ENCODE results near the gene LCTL.
"Not testable (repeated sequence)": the region's sequence is repeated elsewhere in the genome, so short reads cannot be mapped to it uniquely, and the experiment has no call there.

Gene LCTL

GRCh38 chr15:66595931-66596545 lies 30.2 kb upstream of the LCTL start:
- Histone ChIP-seq H3K36me3 (ENCODE audit: insufficient read depth, low read length) (no peaks in the 10 kb centered on the region), H3K9ac (ENCODE audit: low read depth, low read length) (no peak overlapping the region), H3K9me3 (ENCODE audit: control insufficient read depth, insufficient read depth, low read length) (no peaks in the 10 kb centered on the region), H3K4me1 (ENCODE audit: insufficient read depth, low read length) (no peaks in the 10 kb centered on the region)

DNA sequence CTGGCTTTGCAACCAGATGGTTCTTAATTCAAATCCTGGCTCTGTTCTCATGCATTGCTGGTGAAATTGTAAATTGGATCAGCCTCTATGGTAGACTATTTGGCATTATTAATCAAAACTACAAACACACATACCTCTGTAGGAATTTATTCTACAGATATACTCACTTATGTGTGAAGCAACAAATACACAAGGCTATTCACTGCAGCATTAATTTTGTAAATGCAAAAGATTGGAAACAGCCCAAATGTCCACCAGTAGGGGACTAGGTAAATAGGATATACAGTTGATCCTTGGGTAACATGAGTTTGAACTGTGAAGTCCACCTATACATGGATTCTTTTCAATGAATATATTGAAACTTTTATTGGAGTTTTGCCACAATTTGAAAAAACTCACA lies 29.5 kb upstream of the LCTL start:
- Histone ChIP-seq H3K9ac (ENCODE audit: low read depth, low read length) (no peak overlapping the region), H3K9me3 (ENCODE audit: control insufficient read depth, insufficient read depth, low read length) (no peaks in the 10 kb centered on the region), H3K36me3 (ENCODE audit: insufficient read depth, low read length) (no peaks in the 10 kb centered on the region), H3K4me1 (ENCODE audit: insufficient read depth, low read length) (no peaks in the 10 kb centered on the region)

GRCh38 chr15:66594836-66595235 lies 29.0 kb upstream of the LCTL start:
- Histone ChIP-seq H3K9ac (ENCODE audit: low read depth, low read length) (no peak overlapping the region), H3K36me3 (ENCODE audit: insufficient read depth, low read length) (no peaks in the 10 kb centered on the region), H3K9me3 (ENCODE audit: control insufficient read depth, insufficient read depth, low read length) (no peaks in the 10 kb centered on the region), H3K4me1 (ENCODE audit: insufficient read depth, low read length) (no peaks in the 10 kb centered on the region)

DNA sequence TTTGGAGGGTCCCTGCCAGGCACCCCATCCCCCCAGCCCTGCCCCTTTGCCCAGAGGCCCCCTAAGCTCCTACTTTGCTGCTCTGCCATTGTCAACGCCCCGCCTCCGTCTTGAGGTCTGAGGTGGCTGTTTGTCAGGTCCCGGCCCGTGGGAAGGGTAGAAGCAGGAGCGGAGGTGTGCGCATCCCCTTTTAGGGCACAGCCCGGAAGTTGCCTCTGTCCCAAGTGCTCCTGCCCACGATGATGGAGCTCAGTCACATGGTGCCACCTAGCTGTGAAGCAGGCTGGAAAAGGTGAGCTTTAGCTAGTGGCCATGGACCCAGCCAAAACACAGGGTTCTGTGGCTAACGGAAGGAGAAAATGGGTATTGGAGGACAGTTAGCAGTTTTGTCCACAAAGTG lies 28.5 kb upstream of the LCTL start:
- Histone ChIP-seq H3K36me3 (ENCODE audit: insufficient read depth, low read length) (no peaks in the 10 kb centered on the region), H3K9me3 (ENCODE audit: control insufficient read depth, insufficient read depth, low read length) (no peaks in the 10 kb centered on the region), H3K4me1 (ENCODE audit: insufficient read depth, low read length) (no peaks in the 10 kb centered on the region), H3K9ac (ENCODE audit: low read depth, low read length) (no peak overlapping the region)

DNA sequence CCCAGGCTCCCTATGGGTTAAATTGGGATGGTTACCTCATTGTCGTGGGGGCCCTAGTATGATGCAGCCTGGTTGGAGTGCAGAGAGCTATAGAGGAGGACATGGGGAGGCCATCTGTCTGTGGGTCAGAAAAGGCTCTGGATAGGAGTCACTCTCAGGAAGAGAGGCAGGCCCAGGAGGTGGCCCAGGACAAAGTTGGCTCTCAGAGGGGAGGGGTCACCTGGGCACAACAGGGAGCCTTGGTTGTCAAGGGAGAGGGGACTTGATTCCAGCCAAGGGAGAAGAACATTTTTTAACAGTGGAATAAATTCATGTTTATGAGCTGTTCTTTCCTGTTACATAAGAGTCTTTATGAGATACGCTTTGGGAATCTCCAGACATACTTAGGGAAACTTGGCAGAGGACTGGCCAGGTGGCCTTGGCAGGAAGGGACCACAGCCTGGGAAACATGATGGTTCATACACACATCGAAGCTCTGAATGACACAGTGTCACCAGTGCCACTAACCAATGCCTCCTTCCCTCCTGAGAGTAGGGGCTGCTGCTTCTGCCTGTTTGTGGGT lies 27.5 kb upstream of the LCTL start:
- no peaks in the 10 kb centered on the region for H3K36me3 ChIP-seq (ENCODE audit: insufficient read depth, low read length)
- no peaks in the 10 kb centered on the region for H3K9me3 ChIP-seq (ENCODE audit: control insufficient read depth, insufficient read depth, low read length)
- no peaks in the 10 kb centered on the region for H3K4me1 ChIP-seq (ENCODE audit: insufficient read depth, low read length)
- H3K9ac ChIP-seq (ENCODE audit: low read depth, low read length): no peak overlapping the region

DNA sequence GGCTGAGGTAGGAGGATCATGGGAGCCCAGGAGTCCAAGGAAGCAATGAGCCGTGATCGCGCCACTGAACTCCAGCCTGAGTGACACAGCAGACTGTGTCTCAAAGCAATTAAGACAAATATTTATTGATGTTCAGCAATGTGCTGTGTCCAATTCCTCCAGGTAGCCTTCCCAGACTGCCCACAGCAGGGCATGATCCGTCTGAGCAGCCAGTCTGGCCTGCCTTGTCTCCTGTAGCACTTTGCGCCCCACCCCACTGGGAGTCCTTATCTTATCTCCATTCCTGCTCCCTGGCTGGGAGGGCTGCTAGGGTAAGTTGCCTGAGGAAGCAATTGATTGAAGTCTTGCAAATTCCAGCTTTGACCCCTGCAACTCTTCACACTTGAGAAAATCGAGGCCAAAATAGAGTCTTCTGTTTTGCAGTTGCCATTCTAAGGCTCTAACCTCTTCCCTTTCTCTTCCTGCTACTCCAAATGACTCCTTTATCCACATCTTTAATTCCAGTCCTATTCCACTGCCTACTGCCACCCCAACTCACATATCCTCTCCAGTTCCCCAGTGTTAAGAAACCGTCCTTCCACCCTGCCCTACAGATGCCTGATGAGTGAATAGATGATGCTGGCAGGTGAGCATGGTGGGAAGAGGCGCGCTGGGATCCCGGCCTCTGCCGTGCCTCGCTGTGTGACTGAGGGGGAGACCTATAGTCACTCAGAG lies 26.9 kb upstream of the LCTL start:
- Histone ChIP-seq H3K9me3 (ENCODE audit: control insufficient read depth, insufficient read depth, low read length) (no peaks in the 10 kb centered on the region), H3K9ac (ENCODE audit: low read depth, low read length) (no peak overlapping the region), H3K4me1 (ENCODE audit: insufficient read depth, low read length) (peaks cover 5% of the 10 kb centered on the region; the same call in 1 of the 2 replicates), H3K36me3 (ENCODE audit: insufficient read depth, low read length) (no peaks in the 10 kb centered on the region)

GRCh38 chr15:66591322-66591862 lies 25.6 kb upstream of the LCTL start:
- Histone ChIP-seq H3K4me1 (ENCODE audit: insufficient read depth, low read length) (peaks cover 10% of the 10 kb centered on the region), H3K9ac (ENCODE audit: low read depth, low read length) (no peak overlapping the region), H3K36me3 (ENCODE audit: insufficient read depth, low read length) (no peaks in the 10 kb centered on the region), H3K9me3 (ENCODE audit: control insufficient read depth, insufficient read depth, low read length) (no peaks in the 10 kb centered on the region)

DNA sequence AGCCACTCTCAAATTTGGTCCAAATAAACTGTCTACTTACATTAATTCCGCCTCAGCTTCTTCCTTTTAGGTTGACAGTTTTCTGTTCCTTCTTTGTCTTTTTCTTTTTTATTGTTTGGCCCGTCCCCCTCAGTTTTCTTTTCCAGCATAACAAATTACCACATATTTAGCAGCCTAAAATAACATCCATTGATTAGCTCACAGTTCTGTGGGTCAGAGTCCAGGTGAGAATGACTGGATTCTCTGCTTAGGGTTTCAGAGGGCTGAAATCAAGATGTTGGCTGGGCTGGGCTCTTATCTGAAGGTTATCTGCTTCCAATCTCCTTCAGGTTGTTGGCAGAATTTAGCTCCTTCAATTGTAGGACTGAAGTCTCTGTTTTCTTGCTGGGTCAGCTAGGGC lies 24.6 kb upstream of the LCTL start:
- no peak overlapping the region for H3K9ac ChIP-seq (ENCODE audit: low read depth, low read length)
- no peaks in the 10 kb centered on the region for H3K9me3 ChIP-seq (ENCODE audit: control insufficient read depth, insufficient read depth, low read length)
- H3K36me3 ChIP-seq (ENCODE audit: insufficient read depth, low read length): no peaks in the 10 kb centered on the region
- peaks cover 13% of the 10 kb centered on the region for H3K4me1 ChIP-seq (ENCODE audit: insufficient read depth, low read length)

DNA sequence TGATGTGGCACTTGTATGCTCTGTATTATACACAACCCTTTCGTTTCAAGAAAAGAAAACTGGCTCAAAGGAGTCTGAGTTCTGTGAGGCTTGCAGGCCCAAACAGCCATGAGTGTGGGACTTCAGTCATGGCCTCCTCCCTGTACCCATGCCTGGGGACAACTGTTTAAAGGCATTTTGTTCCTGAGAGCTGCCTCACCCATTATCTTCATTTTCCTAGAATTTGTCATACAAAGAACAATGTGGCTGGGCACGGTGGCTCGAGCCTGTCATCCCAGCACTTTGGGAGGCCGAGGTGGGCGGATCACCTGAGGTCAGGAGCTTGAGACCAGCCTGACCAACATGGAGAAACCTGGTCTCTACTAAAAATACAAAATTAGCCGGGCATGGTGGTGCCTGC lies 23.6 kb upstream of the LCTL start:
- H3K9me3 ChIP-seq (ENCODE audit: control insufficient read depth, insufficient read depth, low read length); H3K36me3 ChIP-seq (ENCODE audit: insufficient read depth, low read length); H3K9ac ChIP-seq (ENCODE audit: low read depth, low read length): not testable (repeated sequence)
- H3K4me1 ChIP-seq (ENCODE audit: insufficient read depth, low read length): peaks cover 13% of the 10 kb centered on the region

GRCh38 chr15:66588971-66589370 lies 23.2 kb upstream of the LCTL start:
- peaks cover 13% of the 10 kb centered on the region for H3K4me1 ChIP-seq (ENCODE audit: insufficient read depth, low read length)
- no peaks in the 10 kb centered on the region for H3K9me3 ChIP-seq (ENCODE audit: control insufficient read depth, insufficient read depth, low read length)
- no peak overlapping the region; the same call in 1 of the 2 replicates for H3K9ac ChIP-seq (ENCODE audit: low read depth, low read length)
- no peaks in the 10 kb centered on the region for H3K36me3 ChIP-seq (ENCODE audit: insufficient read depth, low read length)

GRCh38 chr15:66588537-66588936 lies 22.7 kb upstream of the LCTL start:
- Histone ChIP-seq H3K9ac (ENCODE audit: low read depth, low read length) (no peak overlapping the region; the same call in 1 of the 2 replicates), H3K4me1 (ENCODE audit: insufficient read depth, low read length) (peaks cover 13% of the 10 kb centered on the region), H3K9me3 (ENCODE audit: control insufficient read depth, insufficient read depth, low read length) (no peaks in the 10 kb centered on the region), H3K36me3 (ENCODE audit: insufficient read depth, low read length) (no peaks in the 10 kb centered on the region)

- H3K9me3 ChIP-seq (ENCODE audit: control insufficient read depth, insufficient read depth, low read length): no peaks in the 10 kb centered on the region
- H3K9ac ChIP-seq (ENCODE audit: low read depth, low read length): no peak overlapping the region
- no peaks in the 10 kb centered on the region for H3K36me3 ChIP-seq (ENCODE audit: insufficient read depth, low read length)
- H3K4me1 ChIP-seq (ENCODE audit: insufficient read depth, low read length): peaks cover 13% of the 10 kb centered on the region
These were observed 22.0 kb upstream of the LCTL start for GRCh38 chr15:66587749-66588148.

DNA sequence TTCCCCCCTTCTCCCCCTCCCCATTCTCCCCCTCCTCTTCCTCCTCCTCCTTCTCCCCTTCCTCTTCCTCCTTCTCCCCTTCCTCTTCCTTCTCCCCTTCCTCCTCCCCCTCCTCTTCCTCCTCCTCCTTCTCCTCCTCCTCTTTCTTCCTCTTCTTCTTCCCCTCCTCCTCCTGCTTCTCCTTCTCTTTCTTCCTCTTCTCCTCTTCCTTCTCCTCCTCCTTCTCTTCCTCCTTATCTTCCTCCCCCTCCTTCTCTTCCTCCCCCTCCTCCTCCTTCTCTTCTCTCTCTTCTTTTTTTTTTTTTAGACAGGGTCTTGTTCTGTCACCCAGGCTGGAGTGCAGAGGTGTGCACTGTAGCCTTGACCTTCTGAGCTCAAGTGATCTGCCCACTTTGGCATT lies 21.2 kb upstream of the LCTL start:
- Histone ChIP-seq H3K9ac (ENCODE audit: low read depth, low read length) (no peak overlapping the region), H3K4me1 (ENCODE audit: insufficient read depth, low read length) (peaks cover 13% of the 10 kb centered on the region), H3K9me3 (ENCODE audit: control insufficient read depth, insufficient read depth, low read length) (no peaks in the 10 kb centered on the region), H3K36me3 (ENCODE audit: insufficient read depth, low read length) (no peaks in the 10 kb centered on the region)

DNA sequence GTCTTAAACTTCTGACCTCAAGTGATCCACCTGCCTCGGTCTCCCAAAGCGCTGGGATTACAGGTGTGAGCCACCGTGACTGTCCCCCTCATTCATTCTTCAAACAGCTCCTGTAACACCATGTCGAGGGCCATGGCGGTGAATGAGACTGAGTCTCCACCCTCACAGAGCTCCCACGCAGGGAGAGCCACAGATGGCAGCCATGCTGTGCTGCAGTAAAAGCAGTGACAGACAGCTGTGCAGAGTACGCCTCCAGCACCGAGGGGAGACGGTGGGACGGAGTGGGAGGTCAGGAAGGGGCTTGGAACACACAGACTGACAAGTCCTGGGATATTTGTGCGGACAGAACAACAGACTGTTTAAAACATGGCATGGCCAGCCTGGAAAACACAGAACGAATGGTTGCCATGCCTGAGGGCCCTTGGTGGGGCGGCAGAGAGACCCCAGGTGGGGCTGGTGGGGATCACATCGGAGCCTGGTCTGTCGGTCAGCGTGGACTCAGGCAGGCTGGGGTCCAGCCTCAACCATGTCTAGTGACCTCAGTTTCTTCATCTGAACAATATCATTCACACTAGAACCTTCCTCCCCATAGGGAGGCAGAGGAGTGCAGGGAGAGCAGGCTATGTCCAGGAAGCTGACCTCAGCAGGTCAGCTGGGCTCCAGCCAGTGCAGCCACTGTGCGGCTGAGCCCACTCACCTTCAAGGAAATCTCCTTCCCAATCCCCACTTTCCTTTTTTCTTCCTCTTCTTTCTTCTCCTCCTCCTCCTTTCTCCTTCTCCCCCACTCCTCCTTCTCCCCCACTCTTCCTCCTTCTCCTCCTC lies 20.6 kb upstream of the LCTL start:
- H3K9me3 ChIP-seq (ENCODE audit: control insufficient read depth, insufficient read depth, low read length): no peaks in the 10 kb centered on the region
- H3K4me1 ChIP-seq (ENCODE audit: insufficient read depth, low read length): peaks cover 13% of the 10 kb centered on the region
- H3K9ac ChIP-seq (ENCODE audit: low read depth, low read length): no peak overlapping the region

More for the DNA sequence above, 20.6 kb upstream of the LCTL start:
- no peaks in the 10 kb centered on the region for H3K36me3 ChIP-seq (ENCODE audit: insufficient read depth, low read length)
